ENCODE measurements around the gene PJVK. TPM values are rescaled to one million over a fixed set of nuclear protein-coding genes. Genes with fewer than 3 reads are reported as not detected.

Gene PJVK
- total RNA-seq, 1 donor from 2014 or later = not detected

GRCh38 chr2:178484245-178485041 is 33.3 kb downstream of the PJVK start:
- Histone ChIP-seq H3K4me3 (no peak overlapping the region), H3K36me3 (peaks cover 0 to 7% of the 10 kb centered on the region in 2 donors), H3K9me3 (no peaks in the 10 kb centered on the region), H3K4me1 (peaks cover 0 to 42% of the 10 kb centered on the region in 2 donors), H3K27ac (no peak overlapping the region), H3K27me3 (no peaks in the 10 kb centered on the region)
- no peak for TF ChIP-seq CTCF (IDR thresholded peaks at IDR 0.05)
- no peak for DNase-seq (ENCODE audit: low spot score in 2 of 2)
- intact Hi-C loops (cut with DNase I) = loop anchor here (5.0 kb wide), 2 partner anchors 38 to 292 kb away; partner anchors contain the start of gene OSBPL6

GRCh38 chr2:178485356-178485755 is 34.2 kb downstream of the PJVK start:
- no peak overlapping the region for H3K27ac ChIP-seq
- peaks cover 0 to 37% of the 10 kb centered on the region in 2 donors for H3K4me1 ChIP-seq
- TF ChIP-seq CTCF (IDR thresholded peaks at IDR 0.05) = no peak
- intact Hi-C loops (cut with DNase I) = no loop called here
- peaks cover 2 to 16% of the 10 kb centered on the region in 2 donors for H3K36me3 ChIP-seq
- no peaks in the 10 kb centered on the region for H3K27me3 ChIP-seq
- DNase-seq (ENCODE audit: low spot score in 2 of 2) = no peak
- H3K4me3 ChIP-seq = no peak overlapping the region
- H3K9me3 ChIP-seq = no peaks in the 10 kb centered on the region

GRCh38 chr2:178491612-178492011 is 40.4 kb downstream of the PJVK start:
- peaks cover 46 to 69% of the 10 kb centered on the region in 2 donors for H3K36me3 ChIP-seq
- H3K9me3 ChIP-seq = no peaks in the 10 kb centered on the region
- H3K4me3 ChIP-seq = no peak overlapping the region
- no peak for TF ChIP-seq CTCF (IDR thresholded peaks at IDR 0.05)
- DNase-seq (ENCODE audit: low spot score in 2 of 2) = no peak
- no peaks in the 10 kb centered on the region for H3K4me1 ChIP-seq
- intact Hi-C loops (cut with DNase I) = no loop called here
- H3K27me3 ChIP-seq = no peaks in the 10 kb centered on the region
- H3K27ac ChIP-seq = no peak overlapping the region

GRCh38 chr2:178496049-178496448 is 44.9 kb downstream of the PJVK start:
- intact Hi-C loops (cut with DNase I) = no loop called here
- peaks cover 51 to 90% of the 10 kb centered on the region in 2 donors for H3K36me3 ChIP-seq
- no peak for TF ChIP-seq CTCF (IDR thresholded peaks at IDR 0.05)

GRCh38 chr2:178498137-178498536 is 47.0 kb downstream of the PJVK start:
- Histone ChIP-seq H3K9me3 (no peaks in the 10 kb centered on the region), H3K27me3 (no peaks in the 10 kb centered on the region), H3K4me3 (no peak overlapping the region), H3K36me3 (peaks cover 52 to 97% of the 10 kb centered on the region in 2 donors), H3K4me1 (no peaks in the 10 kb centered on the region), H3K27ac (no peak overlapping the region)
- no peak for DNase-seq (ENCODE audit: low spot score in 2 of 2)
- TF ChIP-seq CTCF (IDR thresholded peaks at IDR 0.05) = no peak
- intact Hi-C loops (cut with DNase I) = no loop called here

More at GRCh38 chr2:178496049-178496448, 44.9 kb downstream of the PJVK start:
- no peak overlapping the region for H3K4me3 ChIP-seq
- no peaks in the 10 kb centered on the region for H3K9me3 ChIP-seq
- no peak for DNase-seq (ENCODE audit: low spot score in 2 of 2)
- H3K27me3 ChIP-seq = no peaks in the 10 kb centered on the region
- H3K27ac ChIP-seq = no peak overlapping the region
- H3K4me1 ChIP-seq = no peaks in the 10 kb centered on the region
